GM19372 (cell line): ENCODE results near the gene APOL4.
"Not testable (repeated sequence)": the region's sequence is repeated elsewhere in the genome, so short reads cannot be mapped to it uniquely, and the experiment has no call there.

ENCODE experiments used
- ATAC-seq: cut with Tn5 transposase; IDR thresholded peaks from one replicate; pipeline ENCODE4 v1.9.1; 2021; ENCODE audit warnings: mild to moderate bottlenecking, low read depth, moderate library complexity; ENCODE audit not compliant: unreplicated experiment

The APOL4 gene, protein sequence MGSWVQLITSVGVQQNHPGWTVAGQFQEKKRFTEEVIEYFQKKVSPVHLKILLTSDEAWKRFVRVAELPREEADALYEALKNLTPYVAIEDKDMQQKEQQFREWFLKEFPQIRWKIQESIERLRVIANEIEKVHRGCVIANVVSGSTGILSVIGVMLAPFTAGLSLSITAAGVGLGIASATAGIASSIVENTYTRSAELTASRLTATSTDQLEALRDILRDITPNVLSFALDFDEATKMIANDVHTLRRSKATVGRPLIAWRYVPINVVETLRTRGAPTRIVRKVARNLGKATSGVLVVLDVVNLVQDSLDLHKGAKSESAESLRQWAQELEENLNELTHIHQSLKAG

DNA sequence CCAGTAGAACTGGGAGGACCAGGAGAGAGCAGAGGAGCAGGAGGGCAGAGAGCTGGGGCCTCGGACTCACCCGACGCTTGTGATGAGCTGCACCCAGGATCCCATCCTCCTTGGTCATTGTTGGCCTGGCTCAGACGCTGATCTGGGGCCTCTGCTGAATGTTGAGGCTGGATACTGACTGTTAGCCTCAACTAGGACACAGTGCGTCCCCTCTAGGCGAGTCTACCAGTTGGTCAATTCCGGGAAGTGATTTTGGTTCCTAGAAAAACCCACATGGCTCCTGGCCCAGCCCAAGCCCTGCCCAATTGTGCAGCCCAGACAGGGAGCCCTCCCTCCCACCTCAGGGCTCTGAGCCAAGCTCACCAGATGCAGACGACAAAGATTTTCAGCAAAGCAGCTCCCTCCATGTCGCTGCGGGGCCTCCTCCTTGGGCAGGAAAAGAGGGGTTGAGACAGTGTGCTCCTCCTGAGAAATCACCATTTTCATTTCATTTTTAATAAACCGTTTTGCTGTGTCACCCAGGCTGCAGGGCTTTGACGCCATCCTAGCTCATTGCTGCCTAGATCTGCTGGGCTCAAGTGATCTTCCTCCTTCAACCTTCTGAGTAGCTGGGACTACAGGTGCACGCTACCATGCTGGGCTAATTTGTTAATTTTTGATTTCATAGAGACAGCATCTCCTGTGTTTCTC, at the start of gene APOL4:
Gene APOL4, minus strand, starts transcription at position 180 of the 690 bp plus-strand sequence. Its CDS starts 75 bp downstream, at position 105.
- no peak for ATAC-seq

DNA sequence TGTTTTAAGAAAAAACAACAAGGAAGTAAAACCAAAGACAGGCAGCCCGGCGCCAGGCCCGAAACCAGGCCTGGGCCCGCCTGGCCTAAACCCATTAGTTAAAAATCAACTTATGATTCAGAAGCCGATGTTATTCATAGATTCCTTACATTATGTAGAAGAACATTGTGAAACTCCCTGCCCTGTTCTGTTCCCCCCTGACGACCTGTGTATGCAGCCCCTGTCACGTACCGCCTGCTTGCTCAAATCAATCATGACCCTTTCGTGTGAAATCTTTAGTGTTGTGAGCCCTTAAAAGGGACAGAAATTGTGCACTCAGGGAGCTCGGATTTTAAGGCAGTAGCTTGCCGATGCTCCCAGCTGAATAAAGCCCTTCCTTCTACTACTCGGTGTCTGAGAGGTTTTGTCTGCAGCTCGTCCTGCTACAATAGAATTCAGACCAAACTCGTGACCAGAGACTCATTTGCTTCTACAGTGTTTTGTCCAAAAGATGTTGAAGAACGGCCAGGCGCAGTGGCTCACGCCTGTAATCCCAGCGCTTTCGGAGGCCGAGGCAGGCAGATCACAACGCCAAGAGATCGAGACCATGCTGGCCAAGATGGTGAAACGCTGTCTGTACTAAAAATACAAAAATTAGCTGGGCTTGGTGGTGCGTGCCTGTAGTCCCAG, 48.8 kb upstream of the APOL4 start:
- ATAC-seq = not testable (repeated sequence)

DNA sequence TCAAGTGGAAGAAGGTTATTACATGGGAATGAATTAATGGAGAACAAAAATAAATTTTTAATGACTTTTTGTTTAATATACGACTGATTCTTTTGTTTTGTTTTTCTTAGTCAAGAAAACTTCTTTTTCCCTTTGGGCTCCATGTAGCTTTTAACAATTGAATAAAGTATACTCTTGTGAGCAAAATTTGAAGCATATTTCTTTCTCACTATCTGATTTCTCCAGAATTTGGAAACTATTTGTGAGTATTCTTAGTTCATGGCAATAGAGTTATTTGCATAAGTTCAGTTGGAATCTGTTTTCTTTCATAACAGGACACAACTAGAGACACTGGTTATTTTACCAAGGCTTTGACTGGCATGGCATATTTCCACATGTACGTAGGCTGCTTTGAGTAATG, 47.6 kb upstream of the APOL4 start:
- no peak for ATAC-seq

DNA sequence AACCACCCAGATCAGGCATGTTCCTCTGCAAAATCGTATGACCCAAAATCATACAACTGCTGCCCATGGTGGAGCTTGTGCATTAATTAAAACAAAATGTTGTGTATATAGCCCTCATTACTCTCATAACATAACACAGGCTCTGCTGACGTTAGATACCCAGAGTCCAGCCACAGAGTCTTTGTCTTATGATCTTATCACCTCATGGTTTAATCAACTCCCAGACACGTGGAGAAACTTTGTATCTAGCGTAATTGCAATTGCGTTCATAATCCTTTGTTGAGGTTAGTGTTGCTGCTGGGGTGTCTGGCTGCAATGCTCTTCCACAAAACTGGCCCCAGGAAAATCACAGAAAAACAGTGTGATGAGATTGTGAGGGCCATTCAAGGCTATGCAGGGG, 46.3 kb upstream of the APOL4 start:
- ATAC-seq = no peak

DNA sequence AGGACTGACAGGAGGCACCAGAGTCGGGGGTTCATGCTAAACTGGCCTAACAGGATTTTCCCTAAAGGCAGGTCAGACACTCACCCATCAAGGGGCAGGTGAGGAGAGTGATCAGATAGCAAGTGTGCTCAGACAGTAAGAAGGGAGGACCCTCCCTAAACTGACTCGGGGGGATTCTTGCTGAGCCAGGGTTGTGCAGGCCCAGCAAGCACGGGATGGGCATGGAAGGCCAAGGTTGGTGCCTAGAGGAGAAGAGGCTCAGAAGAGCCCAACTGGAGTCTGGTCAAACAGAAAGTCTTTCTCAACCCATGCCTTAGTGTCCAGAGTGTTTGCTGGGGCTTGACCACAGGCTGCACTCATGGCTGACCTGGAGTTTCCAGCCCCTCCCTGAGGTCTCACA, 45.1 kb upstream of the APOL4 start:
- ATAC-seq = no peak

DNA sequence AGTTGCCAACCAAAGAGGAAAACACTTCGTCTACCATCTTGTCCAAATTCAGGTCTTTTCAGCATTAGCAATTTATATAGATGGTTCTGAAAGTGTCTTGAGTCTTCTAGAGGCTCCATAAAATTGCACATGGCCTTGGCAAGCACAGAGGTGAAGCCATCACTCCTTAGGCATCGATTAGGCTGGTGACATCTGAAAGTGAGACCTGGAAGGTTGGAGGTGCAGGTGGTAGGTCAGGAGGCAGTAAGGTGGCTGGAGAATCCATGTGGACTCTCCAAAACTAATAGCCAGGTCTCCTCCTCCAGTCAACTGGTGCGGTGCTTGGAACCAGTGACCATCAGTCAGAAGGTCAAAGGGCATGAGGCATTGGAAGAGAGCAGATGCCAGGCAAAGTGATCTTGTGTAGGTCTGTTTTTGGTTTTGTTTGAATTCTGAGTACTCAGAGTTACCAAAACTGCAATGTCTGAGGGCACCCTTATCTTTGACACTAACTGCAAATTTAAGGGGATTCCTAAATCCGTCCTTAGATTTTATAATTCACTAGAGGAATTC, 44.3 kb upstream of the APOL4 start:
- ATAC-seq = no peak

DNA sequence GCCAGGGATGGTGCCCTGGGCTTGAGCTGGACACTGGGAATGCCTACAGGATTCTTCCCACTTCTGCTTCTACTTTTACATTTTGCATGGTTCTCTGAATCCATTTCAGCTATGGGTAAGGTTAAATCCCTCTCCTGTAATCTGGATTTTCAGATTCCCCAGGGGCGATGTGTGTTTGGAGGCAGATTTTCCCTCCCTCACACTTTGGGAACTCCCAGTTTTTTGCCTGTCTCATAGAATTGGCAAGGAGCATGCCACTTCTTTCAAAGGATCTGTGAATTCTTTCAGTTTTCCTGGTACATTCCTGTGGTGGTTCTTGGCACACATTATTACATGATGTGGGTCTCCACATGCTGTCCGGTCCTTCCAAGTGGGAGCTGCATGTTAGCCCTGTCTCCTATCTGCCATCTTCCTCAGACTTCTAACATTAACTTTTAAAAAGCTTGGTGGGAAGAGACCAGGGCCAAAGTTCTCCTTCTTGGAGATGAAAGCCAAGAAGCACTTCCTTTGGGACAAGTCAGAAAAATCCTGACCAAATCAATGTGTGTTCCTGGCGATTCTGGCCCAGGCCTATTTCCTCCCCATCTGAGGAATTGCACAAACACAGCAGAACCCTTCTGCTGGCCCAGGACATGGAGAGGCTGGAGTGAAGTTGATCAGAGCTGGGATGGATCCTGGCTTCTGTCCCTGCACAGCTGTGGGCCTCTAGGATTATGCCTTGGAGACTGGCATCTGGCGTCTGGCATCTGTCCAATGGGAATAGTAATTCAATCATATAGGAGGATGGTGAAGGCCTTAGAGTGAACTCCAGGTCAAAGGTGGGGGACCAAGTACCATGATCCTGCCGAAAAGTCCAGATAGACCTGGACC, 43.1 kb upstream of the APOL4 start:
- ATAC-seq = no peak

DNA sequence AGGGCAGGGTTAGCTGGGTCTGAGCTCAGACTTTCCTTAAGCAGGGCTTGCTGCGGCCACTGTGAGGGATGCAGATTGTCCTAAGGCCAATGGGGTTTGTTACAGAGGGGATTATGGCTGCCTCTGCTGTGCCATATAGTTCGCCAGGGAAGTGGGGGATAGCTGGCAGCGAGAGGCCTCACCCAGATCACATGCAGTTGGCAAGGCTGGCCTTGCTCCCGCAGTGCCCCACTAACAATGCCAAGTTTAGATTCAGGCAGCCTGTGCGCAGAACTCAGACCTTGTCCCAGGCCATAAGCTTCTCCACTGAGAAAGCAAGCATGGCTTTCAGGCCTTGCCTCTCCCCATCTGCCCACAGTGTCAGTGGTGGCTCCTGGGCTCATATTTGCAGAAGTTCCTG, 42.4 kb upstream of the APOL4 start:
- ATAC-seq = no peak

DNA sequence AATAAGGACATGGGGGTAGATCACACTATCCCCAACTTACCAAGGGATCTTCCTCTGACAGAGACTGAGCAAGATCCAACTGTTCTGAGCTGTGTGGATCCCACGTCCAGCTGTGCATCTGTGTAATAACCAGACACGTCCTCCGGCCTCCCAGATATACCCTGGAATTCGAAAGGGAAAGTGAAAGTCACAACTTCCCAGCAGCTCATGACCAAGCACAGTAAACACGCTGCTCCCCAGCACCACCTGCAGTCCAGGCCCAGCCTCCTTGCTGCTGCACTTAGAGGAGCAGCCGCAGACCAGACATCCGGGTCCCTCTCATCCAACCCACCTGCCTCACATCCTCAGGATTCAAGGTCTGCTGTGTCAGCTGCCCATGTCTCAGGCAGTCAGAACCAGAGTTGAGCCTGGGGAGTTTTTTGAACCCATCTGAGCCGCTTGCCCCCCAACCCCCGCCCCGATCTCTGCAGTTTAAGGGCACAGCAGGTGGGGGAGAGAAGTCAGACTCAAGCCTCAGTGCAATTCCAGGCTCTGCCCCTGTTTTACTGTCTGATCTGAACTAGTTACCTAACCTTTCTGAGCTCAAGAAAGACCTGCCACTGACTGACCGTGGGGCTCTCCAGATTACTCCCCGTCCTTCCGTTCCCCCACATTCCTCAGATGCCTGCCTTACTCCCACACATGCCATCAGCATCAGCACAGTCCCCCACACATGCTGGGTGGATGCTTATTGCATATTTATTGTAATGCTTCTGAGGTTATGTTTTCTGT, 38.0 kb upstream of the APOL4 start, which contains the start of gene APOL2:
Gene APOL2, minus strand, starts transcription at position 127 of the 771 bp plus-strand sequence. CDS start 6,365 bp downstream, outside the sequence.
- ATAC-seq = peak; percentile 96

DNA sequence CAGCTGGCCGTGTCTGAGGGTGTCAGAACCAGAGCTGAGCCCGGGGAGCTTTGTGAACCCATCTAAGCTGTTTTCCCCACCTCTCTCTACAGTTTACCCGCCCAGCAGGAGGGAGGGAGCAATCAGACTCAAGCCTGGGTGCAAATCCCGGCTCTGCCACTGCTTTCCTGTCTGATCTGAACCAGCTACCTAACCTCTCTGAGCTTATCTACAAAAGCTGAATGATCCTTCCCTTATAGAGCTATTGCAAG, 37.5 kb upstream of the APOL4 start:
- ATAC-seq = peak; percentile 11

DNA sequence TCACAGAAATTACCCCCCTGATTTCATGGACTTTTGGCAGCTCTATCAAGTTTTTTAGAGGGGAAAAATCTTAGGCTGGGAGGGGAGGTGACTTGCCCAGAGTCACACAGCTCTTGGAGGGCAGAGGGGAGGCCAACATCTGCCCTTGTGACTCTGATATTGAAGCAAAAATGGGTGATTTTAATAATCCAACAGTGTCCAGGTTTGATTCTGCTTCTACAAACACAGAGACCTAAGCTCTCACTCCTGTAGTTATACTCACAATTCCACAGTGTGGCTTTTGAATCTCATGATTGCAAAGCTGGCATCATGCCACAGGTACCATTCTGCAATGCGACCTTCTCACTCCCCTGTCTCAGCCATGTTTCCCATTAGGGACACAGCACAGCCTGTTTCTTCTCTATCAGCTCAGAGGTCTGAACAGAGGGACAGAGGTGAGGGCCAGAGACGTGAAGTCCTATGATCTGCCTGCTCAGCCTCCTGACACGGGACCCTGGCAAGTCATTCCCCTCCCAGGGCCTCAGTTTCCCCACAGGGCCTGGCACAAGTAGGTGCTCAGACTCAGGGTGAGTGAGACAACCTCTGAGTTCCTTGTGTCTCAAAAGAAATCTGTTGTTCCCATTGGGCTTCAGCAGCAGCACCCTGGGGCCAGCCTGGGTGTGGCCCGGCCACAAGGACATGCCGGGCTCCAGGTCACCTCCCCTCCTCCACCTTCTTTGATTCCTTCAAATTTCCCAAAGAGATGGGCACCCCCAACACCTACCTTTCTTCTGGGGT, 37.0 kb upstream of the APOL4 start:
- no peak for ATAC-seq

DNA sequence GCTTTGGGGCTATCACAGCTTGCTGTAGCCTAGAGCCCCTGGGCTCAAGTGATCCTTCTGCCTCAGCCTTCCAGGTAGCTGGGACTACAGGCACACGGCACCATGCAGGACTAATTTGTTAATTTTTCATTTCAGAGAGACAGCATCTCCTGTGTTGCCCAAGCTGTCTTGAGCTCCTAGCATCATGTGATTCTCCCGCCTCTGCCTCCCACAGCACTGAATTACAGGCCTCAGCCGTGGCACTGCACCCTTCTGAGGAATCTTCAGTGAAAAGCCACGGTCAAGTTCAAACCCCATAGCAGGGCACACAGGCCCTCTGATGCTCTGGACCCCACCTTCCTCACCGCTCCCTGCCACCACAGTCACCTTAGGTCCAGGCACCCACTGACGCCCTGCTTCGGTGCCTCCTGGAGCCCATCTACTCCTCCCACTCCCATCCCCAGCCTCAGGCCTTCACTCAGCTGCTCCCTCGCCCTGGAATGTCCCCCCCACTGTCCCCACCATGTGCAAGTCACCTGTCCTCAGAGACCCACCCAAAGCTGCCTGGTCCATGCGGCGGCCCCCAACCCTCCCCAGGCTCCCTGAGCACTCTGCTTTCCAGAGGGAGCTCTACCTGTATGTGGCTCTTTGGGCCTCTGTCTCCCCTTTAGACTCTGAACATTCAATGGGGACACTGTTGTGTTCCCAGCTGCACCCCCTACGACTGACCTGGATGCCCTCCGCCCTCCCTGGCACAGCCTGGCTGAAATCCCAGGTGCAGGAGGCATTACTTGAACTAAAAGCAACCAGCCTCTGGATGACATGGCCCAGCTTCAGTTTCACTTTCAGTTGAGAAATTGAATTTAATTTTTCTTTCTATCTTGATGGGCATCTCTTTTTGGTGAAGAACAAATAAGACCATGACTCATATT, 36.1 kb upstream of the APOL4 start:
- no peak for ATAC-seq

DNA sequence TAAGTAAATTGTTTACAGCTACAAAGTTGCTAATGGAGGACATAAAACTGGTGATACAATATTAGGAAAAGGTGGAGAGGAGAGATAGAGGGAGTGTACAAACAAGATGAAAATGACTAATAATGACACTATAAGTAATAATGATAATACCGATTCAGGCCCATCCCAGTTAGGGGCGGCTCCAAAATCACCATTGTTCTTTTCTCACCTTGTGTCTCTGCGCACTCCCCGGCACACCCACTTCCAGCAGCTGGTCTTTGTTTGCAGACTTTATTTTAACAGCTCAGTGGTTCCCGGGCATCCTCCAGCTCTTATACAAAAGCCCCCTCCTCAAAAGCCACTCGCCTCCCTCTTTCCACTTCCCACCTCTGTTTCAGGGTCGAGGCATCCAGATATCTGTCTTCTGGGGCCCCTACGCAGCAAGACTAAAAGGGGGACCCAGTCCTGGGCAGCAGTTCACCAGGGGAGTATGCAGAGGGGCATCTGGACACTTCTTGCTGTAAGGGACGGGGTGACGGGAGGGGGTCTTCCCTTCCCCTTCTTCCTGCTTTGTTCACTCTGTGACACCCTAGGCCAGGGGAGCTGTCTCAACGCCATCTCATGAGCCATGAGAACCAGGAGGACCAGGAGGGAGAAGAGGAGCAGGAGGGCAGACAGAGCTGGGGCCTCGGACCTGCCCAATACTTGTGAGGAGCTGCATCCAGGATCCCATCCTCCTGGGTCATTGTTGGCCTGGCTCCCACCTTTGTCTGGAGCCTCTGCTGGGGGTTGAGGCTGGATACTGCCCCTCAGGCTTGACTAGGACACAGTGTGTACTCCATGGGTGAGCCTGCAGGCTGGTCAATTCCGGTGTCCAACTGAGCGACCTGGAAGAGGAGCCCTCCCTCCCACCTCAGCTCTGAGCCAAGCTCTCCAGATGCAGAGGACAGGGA, 35.0 kb upstream of the APOL4 start:
- no peak for ATAC-seq

DNA sequence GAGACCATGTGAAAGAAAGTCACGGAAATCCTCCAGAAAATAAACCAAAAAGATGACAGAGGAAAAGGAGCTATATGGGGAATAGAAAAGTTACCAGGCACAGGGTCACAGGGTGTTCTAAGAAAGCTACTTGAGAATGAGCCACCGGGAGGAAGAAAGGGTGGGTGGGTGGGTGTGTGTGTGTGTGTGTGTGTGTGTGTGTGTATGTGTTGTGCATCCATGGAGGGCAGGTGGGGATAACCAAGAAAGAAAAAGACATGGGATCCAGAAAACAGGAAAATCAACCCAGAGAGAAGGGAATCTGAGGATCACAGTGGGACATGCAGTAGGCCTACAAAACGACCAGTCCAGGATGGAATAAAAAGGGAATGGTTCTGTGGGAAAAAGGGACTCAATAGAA, 34.0 kb upstream of the APOL4 start:
- no peak for ATAC-seq

DNA sequence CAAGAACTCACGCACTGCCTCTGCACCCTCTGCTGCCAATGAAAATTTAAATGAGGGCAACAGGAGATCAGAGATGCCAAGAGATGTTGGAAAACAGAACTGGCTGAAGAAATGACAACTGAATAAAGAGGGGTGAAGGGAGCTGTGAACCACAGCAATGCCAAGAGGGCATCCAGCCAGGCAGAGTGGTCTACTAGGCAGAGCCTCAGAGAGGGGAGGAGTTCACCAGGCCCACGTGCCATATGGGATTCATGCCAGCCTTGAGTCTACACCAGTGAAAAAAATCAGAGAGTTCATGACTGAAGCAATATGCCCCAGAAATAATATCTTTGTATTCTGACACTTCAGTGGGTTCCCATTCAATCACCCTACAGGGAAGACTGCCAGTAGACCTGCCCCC, 33.3 kb upstream of the APOL4 start:
- no peak for ATAC-seq

DNA sequence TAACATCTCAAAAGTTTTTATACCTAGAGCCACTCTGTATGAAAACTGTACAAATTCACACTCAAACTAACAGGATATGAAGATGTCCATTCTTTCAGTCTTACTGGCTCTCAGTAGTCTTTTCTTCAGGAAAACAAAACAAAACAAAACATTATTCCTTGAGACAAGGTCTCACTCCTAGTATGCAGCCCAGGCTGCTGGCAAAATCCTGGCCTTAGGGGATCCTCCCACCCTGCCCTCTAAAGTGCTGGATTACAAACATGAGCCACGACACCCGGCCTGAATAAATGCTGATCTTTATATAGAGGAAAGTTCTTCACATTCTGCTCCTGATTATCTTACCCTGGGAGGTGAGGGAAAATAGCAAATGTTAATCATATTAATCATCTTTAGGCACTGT, 32.6 kb upstream of the APOL4 start:
- ATAC-seq = no peak

DNA sequence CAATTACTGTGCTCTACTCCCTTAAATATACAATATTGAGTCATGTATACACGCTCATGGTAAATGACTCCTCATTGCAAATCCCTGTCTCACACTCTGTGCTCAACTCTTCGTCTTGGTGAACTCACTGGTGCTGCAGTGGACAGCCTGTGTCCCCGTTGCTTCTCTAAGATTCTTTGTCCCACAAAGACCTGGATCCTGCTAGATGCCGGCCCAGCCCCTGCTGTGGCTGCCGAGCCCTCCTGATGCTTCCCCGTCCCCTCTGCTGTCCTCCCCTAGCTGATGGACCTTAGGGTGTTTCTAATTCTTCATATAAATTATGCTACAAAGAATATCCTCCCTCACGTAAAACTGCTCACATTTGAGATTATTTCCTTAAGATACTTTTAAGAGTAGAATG, 32.2 kb upstream of the APOL4 start:
- no peak for ATAC-seq
